ENCODE data around the gene AFP.
"Not testable (repeated sequence)": the region's sequence is repeated elsewhere in the genome, so short reads cannot be mapped to it uniquely, and the experiment has no call there.

The AFP gene

DNA sequence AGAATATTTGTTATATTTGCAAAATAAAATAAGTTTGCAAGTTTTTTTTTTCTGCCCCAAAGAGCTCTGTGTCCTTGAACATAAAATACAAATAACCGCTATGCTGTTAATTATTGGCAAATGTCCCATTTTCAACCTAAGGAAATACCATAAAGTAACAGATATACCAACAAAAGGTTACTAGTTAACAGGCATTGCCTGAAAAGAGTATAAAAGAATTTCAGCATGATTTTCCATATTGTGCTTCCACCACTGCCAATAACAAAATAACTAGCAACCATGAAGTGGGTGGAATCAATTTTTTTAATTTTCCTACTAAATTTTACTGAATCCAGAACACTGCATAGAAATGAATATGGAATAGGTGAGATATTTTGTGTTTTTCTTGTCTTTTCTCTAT, at the start of gene AFP:
AFP (plus strand) TSS at position 238 of the 400 bp plus-strand sequence; CDS start at position 280, 42 bp downstream.
- no peak for ATAC-seq (ENCODE audit: low read depth)

DNA sequence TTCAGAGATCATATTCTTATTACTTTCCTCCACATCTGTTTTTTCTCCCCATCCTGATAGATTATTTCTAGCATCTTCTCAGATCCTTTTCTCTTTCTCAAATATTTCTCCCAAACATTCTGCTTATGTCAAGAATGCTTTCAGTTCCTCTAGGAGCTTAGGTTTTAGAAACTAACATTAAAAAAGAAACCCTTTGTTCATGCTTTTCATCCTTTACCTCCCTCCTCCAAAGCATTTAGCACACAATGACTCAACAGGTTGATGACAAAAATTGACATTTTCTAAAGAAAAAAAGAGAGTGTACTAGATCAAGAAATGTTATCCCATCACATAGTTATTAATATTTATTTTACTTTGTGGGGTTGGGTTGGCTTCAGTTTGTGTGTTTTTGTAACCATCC, 48.5 kb upstream of the AFP start:
- Mint-ChIP-seq H3K4me3 (no peak overlapping the region), H3K36me3 (no peaks in the 10 kb centered on the region), H3K27ac (no peak overlapping the region)

More for the DNA sequence above, at the start of gene AFP:
- Mint-ChIP-seq H3K36me3 (no peaks in the 10 kb centered on the region), H3K4me3 (no peak within 1 kb of the TSS), H3K27me3 (peaks cover 4% of the 10 kb centered on the region), H3K4me1 (no peaks in the 10 kb centered on the region), H3K9me3 (no peaks in the 10 kb centered on the region), H3K27ac (no peak within 1 kb of the TSS)
- DNase-seq (ENCODE audit: low spot score in 2 of 2) = no peak

DNA sequence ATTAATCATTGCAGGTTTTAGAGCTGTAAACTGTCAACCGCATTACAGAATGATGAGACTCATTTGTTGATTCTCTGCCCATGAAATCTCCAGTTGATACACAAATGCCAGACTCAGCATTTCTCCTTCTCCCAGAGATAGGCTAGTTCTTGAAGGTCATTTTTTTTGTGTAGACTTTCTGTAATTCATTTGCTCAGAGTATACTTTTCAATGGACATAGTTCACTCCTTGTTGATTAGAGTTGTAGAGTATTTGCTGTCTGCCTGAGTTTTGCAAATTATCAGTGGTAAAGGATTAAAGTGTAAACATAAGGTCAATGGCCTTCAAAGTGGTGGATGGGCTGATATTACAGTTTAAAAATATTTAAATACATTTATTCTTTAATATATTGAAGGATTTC, 47.1 kb upstream of the AFP start:
- Mint-ChIP-seq H3K4me3 (no peak overlapping the region), H3K27me3 (peaks cover 8% of the 10 kb centered on the region), H3K9me3 (peaks cover 5% of the 10 kb centered on the region), H3K4me1 (no peaks in the 10 kb centered on the region), H3K27ac (no peak overlapping the region), H3K36me3 (no peaks in the 10 kb centered on the region)
- no peak for ATAC-seq (ENCODE audit: low read depth)
- no peak for DNase-seq (ENCODE audit: low spot score in 2 of 2)

More for the DNA sequence above, 48.5 kb upstream of the AFP start:
- no peak for DNase-seq (ENCODE audit: low spot score in 2 of 2)
- Mint-ChIP-seq H3K27me3 (peaks cover 8% of the 10 kb centered on the region), H3K4me1 (no peaks in the 10 kb centered on the region), H3K9me3 (peaks cover 5% of the 10 kb centered on the region)
- no peak for ATAC-seq (ENCODE audit: low read depth)

DNA sequence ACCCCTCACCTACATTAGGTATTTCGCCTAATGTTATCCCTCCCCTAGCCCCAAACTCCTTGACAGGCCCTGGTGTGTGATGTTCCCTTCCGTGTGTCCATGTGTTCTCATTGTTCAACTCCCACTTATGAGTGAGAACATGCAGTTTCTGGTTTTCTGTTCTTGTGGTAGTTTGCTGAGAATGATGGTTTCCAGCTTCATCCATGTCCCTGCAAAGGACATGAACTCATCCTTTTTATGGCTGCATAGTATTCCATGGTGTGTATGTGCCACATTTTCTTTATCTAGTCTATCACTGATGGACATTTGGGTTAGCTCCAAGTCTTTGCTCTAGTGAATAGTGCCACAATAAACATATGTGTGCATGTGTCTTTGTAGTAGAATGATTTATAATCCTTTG, 46.4 kb upstream of the AFP start:
- H3K27me3 Mint-ChIP-seq; H3K4me1 Mint-ChIP-seq; H3K36me3 Mint-ChIP-seq; H3K27ac Mint-ChIP-seq; DNase-seq (ENCODE audit: low spot score in 2 of 2); H3K4me3 Mint-ChIP-seq; H3K9me3 Mint-ChIP-seq; ATAC-seq (ENCODE audit: low read depth): not testable (repeated sequence)

DNA sequence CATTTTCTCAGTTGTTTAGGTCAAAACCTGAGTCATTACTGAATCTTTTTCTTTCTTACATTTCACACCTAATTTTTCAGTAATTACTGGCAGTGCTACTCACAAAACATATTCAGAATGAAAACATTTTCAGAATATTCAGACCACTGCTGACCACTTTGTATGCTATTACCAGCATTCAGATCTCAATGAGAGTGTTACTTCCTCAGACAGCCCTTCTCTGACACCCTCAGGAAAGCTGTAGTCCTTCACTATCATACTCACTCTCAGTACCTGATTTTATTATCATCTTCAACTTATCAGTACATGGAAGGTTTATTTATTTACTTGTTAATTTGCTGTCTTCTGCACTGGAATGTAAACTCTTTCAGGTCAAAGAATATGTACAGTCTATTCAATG, 44.2 kb upstream of the AFP start:
- Mint-ChIP-seq H3K4me1 (no peaks in the 10 kb centered on the region), H3K27me3 (peaks cover 7% of the 10 kb centered on the region), H3K9me3 (peaks cover 1% of the 10 kb centered on the region), H3K4me3 (no peak overlapping the region), H3K27ac (no peak overlapping the region), H3K36me3 (no peaks in the 10 kb centered on the region)
- ATAC-seq (ENCODE audit: low read depth) (no peak), DNase-seq (ENCODE audit: low spot score in 2 of 2) (no peak)

DNA sequence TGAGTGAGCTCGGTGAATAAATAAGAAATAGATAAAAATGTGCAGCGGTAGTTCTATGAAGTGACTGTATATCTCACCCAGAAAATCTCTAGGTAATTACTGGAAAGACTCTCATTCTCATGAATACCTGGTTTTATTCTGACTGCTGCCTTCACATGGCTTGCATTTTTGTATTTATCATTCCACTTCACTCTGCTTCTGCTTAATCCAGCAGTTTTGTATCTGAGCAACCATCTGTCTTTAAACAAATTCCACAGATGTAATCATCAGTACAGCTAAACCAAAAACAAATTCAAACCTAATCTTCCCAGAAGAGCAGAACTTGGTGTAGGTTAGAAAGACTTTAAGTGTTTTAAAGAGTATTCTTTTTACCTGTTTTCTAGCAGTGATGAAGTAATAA, 43.1 kb upstream of the AFP start:
- H3K4me1 Mint-ChIP-seq = no peaks in the 10 kb centered on the region
- peaks cover 8% of the 10 kb centered on the region for H3K27me3 Mint-ChIP-seq
- DNase-seq (ENCODE audit: low spot score in 2 of 2) (no peak), ATAC-seq (ENCODE audit: low read depth) (no peak)
- H3K4me3 Mint-ChIP-seq = no peak overlapping the region
- no peak overlapping the region for H3K27ac Mint-ChIP-seq
- H3K36me3 Mint-ChIP-seq = no peaks in the 10 kb centered on the region
- H3K9me3 Mint-ChIP-seq = peaks cover 1% of the 10 kb centered on the region

DNA sequence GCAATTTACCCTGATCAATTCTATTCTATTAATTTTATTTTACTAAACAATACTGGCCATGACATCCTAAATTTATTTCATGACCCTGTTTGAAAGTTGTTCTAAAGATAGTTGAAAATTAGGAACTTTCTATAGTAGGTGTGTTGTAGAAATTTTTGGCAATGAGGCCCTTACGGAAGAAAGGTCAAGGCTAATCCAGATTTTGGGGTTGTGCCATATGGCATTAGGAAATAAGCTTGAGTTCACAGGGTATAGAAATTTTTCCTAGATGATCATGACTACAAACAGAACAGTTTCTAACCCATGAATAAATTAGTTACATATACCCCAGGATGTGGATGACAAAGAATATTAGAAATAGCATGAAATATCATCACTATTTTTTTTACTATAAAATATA, 39.7 kb upstream of the AFP start:
- Mint-ChIP-seq H3K27ac (no peak overlapping the region), H3K36me3 (no peaks in the 10 kb centered on the region), H3K4me3 (no peak overlapping the region), H3K27me3 (peaks cover 6% of the 10 kb centered on the region), H3K9me3 (no peaks in the 10 kb centered on the region), H3K4me1 (no peaks in the 10 kb centered on the region)
- DNase-seq (ENCODE audit: low spot score in 2 of 2) (no peak), ATAC-seq (ENCODE audit: low read depth) (no peak)

DNA sequence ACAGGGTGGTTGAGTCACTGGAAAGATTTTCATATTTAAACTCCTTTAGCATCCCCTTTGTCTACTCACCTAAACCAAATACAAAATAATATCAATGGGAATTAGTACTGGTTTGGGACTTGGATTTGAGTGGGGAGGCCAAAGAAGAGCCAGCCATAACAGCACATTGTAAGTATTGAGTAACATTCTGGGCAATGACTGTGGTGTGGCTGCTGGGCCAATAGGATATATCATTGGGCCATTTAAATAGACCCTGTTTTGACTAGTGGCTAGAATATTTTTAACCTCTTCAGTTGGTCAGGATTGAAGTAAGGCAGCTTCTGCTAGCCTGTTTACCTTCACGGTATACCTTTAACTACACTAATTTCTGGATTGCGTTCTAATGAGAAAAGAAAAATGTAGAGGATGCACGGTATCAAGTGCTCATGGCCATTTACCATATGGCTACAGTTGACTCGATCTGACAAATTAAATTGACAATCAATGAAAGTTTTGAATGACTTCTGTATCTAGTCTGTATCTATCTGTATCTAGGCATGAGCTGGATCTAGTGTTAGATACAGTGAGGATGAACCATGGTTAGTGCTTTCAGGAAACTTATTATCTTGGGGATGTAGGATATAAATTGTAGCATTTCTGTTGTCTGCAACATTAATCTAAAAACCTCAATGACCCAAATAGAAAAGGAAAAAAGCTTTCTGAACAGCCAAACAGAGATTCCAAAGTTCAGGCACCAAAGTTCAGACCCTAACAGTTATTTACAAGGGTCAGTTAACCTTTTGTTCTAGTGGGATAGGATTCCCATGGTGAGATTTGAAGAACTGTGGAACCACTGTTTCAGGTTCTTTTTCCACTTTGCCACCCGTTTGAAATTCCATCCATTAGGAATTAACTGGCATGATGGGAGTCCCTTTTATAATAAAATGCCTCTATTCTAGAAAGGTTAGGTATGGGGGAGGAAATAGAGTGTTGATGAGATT, 38.7 kb upstream of the AFP start:
- no peak for DNase-seq (ENCODE audit: low spot score in 2 of 2)
- ATAC-seq (ENCODE audit: low read depth) = no peak
- no peaks in the 10 kb centered on the region for H3K4me1 Mint-ChIP-seq
- H3K27ac Mint-ChIP-seq = no peak overlapping the region
- H3K4me3 Mint-ChIP-seq = no peak overlapping the region
- no peaks in the 10 kb centered on the region for H3K36me3 Mint-ChIP-seq
- peaks cover 4% of the 10 kb centered on the region for H3K27me3 Mint-ChIP-seq
- no peaks in the 10 kb centered on the region for H3K9me3 Mint-ChIP-seq

DNA sequence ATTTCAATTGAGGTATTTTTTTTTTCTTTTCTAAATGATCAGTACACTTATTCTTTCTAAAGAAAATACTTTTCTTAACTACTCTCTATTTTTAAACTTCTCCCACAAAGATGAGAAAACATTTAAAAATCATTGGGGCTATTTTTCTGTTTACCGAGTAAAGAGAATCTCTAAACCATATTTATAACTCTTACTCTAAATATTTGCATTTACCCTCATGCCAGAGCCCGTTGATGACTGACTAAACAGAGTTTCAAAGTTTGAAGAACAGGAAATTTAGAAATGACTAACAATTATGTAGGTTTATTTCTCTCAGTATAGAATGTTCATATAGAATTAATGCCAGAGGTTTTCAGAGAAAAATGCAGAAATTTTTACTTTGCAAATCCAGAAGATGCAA, 34.6 kb upstream of the AFP start:
- Mint-ChIP-seq H3K27me3 (peaks cover 1% of the 10 kb centered on the region), H3K9me3 (no peaks in the 10 kb centered on the region), H3K4me1 (no peaks in the 10 kb centered on the region), H3K36me3 (no peaks in the 10 kb centered on the region), H3K27ac (no peak overlapping the region), H3K4me3 (no peak overlapping the region)
- ATAC-seq (ENCODE audit: low read depth) (no peak), DNase-seq (ENCODE audit: low spot score in 2 of 2) (no peak)

DNA sequence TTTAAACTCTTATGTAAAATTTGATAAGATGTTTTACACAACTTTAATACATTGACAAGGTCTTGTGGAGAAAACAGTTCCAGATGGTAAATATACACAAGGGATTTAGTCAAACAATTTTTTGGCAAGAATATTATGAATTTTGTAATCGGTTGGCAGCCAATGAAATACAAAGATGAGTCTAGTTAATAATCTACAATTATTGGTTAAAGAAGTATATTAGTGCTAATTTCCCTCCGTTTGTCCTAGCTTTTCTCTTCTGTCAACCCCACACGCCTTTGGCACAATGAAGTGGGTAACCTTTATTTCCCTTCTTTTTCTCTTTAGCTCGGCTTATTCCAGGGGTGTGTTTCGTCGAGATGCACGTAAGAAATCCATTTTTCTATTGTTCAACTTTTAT, 32.0 kb upstream of the AFP start, which contains the start of gene ALB:
ALB (plus strand) TSS at position 246 of the 400 bp plus-strand sequence; CDS start at position 287, 41 bp downstream.
- Mint-ChIP-seq H3K4me1 (no peaks in the 10 kb centered on the region), H3K9me3 (no peaks in the 10 kb centered on the region), H3K36me3 (no peaks in the 10 kb centered on the region), H3K27ac (no peak within 1 kb of the TSS), H3K4me3 (no peak within 1 kb of the TSS), H3K27me3 (no peaks in the 10 kb centered on the region)
- no peak for DNase-seq (ENCODE audit: low spot score in 2 of 2)
- ATAC-seq (ENCODE audit: low read depth) = no peak

DNA sequence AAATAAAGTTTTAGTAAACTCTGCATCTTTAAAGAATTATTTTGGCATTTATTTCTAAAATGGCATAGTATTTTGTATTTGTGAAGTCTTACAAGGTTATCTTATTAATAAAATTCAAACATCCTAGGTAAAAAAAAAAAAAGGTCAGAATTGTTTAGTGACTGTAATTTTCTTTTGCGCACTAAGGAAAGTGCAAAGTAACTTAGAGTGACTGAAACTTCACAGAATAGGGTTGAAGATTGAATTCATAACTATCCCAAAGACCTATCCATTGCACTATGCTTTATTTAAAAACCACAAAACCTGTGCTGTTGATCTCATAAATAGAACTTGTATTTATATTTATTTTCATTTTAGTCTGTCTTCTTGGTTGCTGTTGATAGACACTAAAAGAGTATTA, 31.6 kb upstream of the AFP start:
- H3K27me3 Mint-ChIP-seq = no peaks in the 10 kb centered on the region
- H3K4me3 Mint-ChIP-seq = no peak overlapping the region
- no peaks in the 10 kb centered on the region for H3K9me3 Mint-ChIP-seq
- DNase-seq (ENCODE audit: low spot score in 2 of 2) (no peak), ATAC-seq (ENCODE audit: low read depth) (no peak)
- no peaks in the 10 kb centered on the region for H3K4me1 Mint-ChIP-seq
- H3K36me3 Mint-ChIP-seq = no peaks in the 10 kb centered on the region
- H3K27ac Mint-ChIP-seq = no peak overlapping the region

DNA sequence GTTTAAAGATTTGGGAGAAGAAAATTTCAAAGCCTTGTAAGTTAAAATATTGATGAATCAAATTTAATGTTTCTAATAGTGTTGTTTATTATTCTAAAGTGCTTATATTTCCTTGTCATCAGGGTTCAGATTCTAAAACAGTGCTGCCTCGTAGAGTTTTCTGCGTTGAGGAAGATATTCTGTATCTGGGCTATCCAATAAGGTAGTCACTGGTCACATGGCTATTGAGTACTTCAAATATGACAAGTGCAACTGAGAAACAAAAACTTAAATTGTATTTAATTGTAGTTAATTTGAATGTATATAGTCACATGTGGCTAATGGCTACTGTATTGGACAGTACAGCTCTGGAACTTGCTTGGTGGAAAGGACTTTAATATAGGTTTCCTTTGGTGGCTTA, 30.9 kb upstream of the AFP start:
- Mint-ChIP-seq H3K4me1 (no peaks in the 10 kb centered on the region), H3K4me3 (no peak overlapping the region), H3K36me3 (no peaks in the 10 kb centered on the region), H3K9me3 (no peaks in the 10 kb centered on the region), H3K27me3 (no peaks in the 10 kb centered on the region), H3K27ac (no peak overlapping the region)
- ATAC-seq (ENCODE audit: low read depth) (no peak), DNase-seq (ENCODE audit: low spot score in 2 of 2) (no peak)

DNA sequence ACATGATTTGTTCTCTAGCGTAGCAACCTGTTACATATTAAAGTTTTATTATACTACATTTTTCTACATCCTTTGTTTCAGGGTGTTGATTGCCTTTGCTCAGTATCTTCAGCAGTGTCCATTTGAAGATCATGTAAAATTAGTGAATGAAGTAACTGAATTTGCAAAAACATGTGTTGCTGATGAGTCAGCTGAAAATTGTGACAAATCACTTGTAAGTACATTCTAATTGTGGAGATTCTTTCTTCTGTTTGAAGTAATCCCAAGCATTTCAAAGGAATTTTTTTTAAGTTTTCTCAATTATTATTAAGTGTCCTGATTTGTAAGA, 29.5 kb upstream of the AFP start:
- H3K36me3 Mint-ChIP-seq = no peaks in the 10 kb centered on the region
- ATAC-seq (ENCODE audit: low read depth) (no peak), DNase-seq (ENCODE audit: low spot score in 2 of 2) (no peak)
- H3K9me3 Mint-ChIP-seq = no peaks in the 10 kb centered on the region
- H3K4me1 Mint-ChIP-seq = no peaks in the 10 kb centered on the region
- no peaks in the 10 kb centered on the region for H3K27me3 Mint-ChIP-seq
- H3K27ac Mint-ChIP-seq = no peak overlapping the region
- no peak overlapping the region for H3K4me3 Mint-ChIP-seq

DNA sequence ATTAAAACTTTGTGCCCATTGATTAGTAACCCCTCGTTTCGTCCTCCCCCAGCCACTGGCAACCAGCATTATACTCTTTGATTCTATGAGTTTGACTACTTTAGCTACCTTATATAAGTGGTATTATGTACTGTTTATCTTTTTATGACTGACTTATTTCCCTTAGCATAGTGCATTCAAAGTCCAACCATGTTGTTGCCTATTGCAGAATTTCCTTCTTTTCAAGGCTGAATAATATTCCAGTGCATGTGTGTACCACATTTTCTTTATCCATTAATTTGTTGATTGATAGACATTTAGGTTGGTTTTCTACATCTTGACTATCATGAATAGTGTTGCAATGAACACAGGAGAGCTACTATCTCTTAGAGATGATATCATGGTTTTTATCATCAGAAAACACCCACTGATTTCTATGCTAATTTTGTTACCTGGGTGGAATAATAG, 28.8 kb upstream of the AFP start:
- no peaks in the 10 kb centered on the region for H3K27me3 Mint-ChIP-seq
- no peak overlapping the region for H3K27ac Mint-ChIP-seq
- no peak overlapping the region for H3K4me3 Mint-ChIP-seq
- no peaks in the 10 kb centered on the region for H3K36me3 Mint-ChIP-seq
- no peak for ATAC-seq (ENCODE audit: low read depth)
- no peaks in the 10 kb centered on the region for H3K4me1 Mint-ChIP-seq
- DNase-seq (ENCODE audit: low spot score in 2 of 2) = no peak
- no peaks in the 10 kb centered on the region for H3K9me3 Mint-ChIP-seq
